Activated CD4-positive, alpha-beta T cell treated with anti-CD3 and anti-CD28 coated beads, Interleukin-2, Interleukin-4, amounts not matched to agents 100 ng/mL and 50 ng/mL, durations not matched to agents 16 hours and 8 hours (primary cell): ENCODE results near the gene PDILT.
"Not testable (repeated sequence)": the region's sequence is repeated elsewhere in the genome, so short reads cannot be mapped to it uniquely, and the experiment has no call there.

Source experiments
- DNase-seq: peaks from one replicate; pipeline ENCODE4 v3.0.0-alpha.2; 2020; ENCODE audit warnings: low spot score

Gene PDILT

DNA sequence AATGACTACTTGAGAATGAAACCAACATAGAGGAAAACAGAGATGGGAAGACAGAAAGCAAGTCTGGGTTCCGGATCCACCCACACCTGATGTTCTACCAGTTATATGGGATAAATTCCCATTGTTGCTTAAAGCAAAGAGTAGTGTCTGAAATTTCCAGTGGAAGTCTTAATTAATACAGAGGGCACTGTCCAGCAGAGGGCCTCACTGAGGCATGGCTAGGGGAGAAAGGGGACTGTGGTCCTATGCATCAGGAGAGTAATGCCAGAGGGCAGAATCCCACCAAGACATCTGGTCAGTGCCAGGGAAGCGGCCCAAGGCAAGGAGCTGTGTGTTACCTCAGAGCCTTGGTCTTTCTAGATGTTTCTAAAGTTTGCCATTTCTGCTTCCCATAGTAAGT lies 44.5 kb downstream of the PDILT start:
- no peak for DNase-seq

DNA sequence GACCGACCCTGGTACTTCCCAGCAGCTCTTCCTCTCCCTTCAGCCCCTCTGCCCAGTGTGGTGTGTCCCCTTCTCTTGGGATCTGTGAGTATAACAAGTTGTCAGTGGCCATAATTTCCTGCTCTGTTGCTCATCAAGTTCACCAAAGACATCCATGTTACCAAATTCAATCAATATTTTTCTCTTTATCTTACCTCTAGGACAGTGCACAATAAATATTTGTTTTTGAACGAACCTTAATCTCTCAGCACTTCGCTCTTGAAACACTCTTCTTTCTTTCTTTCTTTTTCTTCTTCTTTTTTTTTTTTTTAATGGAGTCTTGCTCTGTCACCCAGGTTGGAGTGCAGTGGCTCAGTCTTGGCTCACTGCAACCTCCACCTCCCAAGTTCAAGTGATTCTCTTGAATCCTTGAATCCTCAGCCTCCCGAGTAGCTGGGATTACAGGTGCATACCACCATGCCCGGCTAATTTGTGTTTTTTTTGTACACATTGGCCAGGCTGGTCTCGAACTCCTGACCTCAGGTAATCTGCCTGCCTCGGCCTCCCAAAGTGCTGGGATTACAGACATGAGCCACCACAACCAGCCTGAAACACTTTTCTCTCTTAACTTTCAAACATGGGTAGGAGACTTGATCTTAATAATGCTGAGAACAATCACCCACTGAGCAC lies 49.3 kb downstream of the PDILT start:
- DNase-seq = no peak

DNA sequence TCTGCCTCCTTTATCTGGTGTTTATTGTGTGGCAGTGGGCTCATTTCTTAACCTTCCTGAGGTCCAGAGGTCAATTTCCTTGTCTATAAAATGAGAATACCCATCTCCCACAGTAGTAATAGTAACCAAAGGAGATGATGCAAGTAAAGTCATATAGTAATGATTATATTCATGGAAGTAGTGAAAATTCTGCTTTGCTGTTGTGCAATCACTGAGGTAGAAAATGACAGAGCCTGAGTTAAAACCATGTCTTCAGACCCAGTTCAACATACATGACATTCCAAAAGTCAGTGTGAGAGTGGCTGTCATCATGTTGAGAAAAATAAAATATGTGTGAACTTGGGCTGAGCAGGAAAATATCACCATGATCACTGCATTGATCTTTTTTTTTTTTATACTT lies 51.2 kb downstream of the PDILT start:
- DNase-seq = no peak

DNA sequence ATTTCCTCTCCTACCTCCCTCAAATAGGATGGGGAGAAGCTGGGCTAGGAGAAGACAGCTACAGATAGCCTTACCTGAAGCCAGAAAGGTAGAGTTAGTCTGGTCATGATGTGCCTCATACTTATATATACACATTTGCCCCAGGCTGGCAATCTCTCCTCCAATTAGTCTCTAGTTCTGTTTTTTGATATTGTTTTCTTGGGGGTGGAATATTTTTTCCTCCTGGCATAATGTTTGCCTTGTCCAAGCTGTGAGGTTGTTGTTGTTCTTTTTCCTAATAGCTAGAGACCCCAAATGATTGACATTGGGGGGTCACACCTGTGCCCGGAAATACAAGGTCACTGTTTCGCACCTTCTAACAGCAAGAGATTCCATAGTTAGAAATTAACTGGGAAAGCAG lies 51.9 kb downstream of the PDILT start, which contains the start of gene UMOD:
TSS of gene UMOD (minus strand) at position 101 of the 400 bp plus-strand sequence. CDS start 1,978 bp downstream, outside the sequence.
- DNase-seq = no peak

DNA sequence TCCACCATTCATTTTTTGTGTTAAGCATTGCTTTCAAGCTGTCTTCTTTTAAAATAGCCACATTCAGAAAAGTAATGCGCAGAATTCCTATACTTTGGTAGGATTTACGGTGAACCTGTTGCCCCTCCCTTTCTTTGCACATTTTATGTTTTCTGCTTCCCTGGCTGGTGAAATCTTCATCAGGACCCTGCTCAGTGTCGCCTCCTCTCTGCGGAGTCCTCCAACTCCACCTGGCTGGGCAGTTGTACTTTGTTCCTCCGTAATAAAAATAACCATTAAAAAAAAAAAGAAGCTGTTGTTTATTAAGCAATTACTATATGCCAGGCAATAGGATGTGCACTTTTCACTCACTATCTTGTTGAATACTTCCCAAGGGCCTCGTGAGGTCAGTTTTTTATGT lies 54.9 kb downstream of the PDILT start:
- DNase-seq = no peak

DNA sequence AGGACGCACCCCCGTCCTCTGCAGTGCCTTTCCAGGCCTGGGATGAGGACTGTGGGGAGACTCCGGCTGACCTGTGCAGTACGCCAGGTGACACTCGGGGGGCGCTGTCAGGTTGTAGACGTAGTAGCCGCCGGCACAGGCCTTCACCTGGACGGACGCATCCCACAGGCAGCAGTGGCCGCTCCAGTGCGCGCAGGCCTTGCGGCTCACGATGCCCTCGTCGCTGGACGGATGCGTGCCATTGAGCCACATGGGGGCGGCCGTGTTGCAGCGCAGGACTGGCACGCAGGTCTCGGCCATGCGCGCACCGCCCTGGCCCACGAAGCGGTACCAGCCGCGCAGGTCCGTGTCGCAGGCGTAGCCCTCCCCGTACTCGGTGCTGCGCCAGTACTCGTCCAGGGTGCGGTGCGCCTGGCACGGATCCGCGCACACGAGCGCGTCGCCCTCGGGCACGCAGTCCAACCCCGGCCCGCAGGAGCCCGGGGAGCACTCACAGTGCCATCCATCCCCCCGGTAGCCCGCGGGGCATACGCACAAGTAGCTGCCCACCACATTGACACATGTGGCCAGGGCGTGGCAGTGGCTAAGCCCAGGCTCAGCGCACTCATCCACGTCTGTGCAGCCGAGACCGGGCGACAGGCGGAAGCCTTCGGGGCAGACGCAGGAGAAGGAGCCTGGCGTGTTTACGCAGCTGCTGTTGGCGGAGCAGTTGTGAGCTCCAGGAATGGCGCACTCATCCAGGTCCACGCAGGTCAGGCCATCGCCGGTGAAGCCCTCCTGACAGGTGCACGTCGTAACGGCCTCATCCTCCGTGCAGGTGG lies 56.0 kb downstream of the PDILT start:
- DNase-seq = no peak

DNA sequence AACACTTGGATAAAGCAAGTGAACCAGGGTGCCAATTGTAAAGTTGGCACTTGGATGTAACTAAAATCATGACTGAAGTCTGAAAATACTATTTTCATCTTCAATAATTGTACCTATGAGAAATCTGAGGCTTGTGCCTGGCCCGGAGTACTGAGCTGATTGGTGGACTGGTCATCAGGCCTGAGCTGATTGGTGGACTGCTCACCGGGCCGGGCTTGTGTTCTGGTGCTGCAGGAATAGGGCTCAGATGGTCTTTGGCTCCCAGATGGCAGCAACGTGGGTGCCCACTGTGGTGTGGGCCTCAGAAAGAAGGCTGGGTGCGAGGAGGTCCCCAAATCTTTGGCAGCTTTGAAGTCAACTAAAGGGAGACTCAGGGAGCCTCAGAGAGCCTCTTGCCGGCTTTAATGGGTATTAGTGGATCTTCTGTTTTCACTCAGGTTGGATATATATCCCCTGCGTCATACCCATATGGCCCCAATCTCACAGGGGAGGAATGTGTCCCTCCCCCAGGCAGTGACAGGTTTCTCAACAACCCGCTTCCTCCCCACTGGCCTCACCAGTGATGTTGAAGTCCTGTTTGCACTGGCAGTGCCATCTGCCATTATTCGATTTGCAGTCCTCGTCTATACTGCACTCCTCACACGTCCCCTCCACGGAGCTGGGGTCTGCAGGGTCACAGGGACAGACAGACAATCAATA lies 56.7 kb downstream of the PDILT start:
- no peak for DNase-seq

DNA sequence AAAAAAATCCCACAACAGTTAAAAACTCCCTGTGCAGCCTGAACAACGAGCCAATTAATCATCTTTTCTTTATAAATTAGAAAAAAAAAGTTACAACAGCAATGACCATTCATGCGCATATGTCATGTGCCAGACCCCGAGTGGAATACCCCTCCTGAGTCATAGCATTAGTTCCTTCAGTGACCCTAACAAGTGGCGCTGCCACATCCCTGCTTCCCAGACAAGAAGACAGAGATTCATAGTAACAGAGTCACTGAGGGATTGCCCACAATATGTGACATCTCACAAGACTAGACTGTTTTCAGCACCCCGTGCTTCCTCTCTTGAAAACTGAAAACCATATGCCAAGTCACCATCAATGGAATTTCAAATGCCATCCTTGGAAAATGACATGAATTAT lies 59.9 kb downstream of the PDILT start:
- no peak for DNase-seq

DNA sequence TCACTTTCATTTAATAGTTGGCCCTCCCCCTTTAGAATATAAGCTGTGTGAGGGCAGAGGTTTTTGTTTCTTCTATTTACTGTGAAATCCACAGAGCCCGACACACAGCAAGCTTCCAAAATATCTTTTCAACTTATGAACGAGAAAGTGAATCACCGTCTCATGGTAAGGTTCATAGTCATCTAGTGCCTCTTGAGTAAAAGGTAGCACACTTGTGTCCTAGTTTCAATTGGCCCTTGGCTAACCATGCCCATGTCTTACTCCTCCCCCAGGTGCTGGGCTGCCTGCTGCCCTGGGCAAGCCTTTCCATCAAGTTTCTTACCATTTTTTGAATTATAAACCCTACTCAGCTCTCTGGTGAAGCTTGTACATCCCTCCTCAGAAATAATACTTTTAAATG lies 64.8 kb downstream of the PDILT start:
- DNase-seq = no peak

DNA sequence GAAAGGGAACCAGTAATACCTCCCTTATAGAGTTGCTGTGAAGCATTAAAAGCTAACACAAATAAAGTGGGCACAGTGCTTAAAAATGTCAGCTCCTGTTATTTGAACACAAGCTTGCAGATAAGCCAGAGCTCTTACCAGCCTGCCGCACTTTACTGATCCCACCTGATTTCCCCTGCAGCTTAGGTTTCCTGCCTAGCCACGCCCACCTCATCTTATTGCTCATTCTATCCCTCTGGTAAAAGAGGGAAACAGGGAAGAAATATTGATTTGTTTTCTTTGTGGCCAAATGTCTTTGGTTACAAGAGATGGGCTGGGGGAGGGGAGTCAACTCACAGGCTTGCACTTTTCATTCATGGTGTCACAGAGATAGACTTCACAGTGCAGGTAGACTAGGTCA lies 67.6 kb downstream of the PDILT start:
- DNase-seq = no peak

DNA sequence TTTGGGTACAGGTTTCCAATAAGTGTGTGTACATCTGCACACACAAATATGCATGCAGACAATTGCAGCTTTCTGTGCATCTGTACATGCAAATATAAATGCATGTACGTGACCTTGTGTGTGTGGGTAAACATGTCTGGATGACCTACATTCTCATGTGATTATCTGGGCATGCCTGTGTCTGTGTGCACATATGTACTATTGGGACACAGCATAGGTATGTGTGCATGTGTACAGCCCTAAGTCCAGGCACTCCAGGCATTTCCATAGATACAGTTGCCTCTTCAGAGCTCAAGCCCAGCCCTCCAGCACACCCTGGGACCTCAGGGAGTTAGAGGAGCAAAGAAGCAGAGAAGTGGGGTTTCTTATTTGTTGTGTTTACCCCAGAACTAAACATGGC lies 70.1 kb downstream of the PDILT start:
- DNase-seq = no peak

DNA sequence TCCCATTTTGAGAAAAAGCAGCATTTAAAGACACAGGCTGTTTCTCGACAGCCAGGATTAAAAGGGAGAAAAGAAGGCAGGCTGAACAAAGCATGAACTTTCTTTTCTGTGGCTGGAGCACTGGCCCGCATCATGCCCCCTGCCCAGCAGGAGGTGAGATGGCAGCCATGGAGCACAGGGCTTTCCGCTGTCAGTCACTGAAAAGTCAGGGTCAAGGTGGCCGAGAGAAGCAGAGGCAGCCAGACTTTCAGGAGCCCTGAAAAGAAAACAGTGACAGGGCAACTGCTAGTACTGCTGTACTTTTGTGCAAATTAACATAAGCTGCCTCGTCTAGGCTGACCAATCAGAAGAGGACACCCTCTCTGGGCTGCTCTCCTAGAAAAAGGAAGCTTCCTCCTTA lies 71.4 kb downstream of the PDILT start:
- DNase-seq = no peak

DNA sequence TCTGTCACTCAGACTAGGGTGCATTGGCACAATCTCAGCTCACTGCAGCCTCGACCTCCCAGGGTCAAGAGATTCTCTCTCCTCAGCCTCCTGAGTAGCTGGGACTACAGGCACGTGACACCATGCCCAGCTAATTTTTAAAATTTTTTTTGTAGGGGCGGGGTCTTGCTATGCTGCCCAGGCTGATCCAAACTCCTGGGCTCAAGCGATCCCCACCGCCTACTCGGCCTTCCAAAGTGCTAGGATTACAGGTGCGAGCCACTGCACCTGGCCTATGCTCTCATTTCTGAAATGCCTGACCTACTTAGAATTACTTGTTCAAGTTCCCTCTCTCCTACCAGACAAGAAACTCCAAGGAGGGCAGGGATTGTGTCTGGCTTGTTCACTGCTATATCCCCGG lies 72.1 kb downstream of the PDILT start:
- DNase-seq = no peak

DNA sequence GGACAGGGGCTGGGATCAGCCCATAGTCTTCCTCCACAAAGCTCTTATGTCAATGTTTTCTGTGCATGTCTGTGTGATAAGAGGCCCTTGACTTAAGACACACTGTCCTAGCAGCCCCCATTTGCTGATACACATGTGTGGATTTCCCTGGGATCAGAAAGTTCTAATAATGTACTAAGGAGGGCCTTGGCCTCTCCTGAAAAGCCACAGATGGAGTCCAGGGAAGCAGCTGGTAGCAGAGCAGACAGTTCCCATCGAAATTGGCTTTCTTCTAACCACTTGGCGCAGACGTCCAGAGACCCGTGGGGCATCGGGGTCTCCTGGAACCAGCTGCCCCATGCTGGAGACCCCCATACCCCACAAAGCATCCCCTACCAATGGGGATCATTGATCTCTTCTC lies 72.9 kb downstream of the PDILT start:
- DNase-seq = no peak

DNA sequence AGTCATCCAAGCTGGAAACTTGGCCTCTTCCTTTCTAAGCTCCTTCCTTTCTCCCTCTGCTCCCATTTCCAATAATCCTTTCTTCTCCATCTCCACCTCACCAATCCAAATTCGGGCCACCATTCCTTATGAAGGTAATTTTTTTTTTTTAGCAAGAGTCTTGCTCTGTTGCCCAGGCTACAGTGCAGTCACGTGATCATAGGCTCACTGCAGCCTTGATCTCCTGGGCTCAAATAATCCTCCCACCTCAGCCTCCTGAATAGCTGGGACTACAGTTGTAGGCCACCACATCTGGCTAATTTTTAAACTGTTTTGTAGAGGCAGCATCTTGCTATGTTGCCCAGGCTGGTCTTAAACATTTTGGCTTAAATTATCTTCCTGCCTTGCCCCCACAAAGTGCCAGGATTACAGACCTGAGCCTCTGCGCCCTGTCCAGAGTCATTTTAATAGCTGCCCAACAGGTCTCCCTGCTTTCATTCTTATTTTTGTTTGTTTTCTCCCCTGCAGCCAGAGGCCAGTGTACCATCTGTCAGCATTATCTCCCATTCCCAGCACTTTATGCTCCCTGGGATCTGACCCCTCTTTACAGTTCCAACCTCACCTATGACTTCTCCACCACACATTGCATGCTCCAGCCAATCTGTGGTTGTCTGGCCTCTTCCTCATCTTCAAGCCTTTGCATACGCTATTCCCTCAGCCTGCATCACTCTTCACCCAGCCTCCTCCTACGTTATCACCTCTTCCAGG lies 75.0 kb downstream of the PDILT start:
- no peak for DNase-seq

DNA sequence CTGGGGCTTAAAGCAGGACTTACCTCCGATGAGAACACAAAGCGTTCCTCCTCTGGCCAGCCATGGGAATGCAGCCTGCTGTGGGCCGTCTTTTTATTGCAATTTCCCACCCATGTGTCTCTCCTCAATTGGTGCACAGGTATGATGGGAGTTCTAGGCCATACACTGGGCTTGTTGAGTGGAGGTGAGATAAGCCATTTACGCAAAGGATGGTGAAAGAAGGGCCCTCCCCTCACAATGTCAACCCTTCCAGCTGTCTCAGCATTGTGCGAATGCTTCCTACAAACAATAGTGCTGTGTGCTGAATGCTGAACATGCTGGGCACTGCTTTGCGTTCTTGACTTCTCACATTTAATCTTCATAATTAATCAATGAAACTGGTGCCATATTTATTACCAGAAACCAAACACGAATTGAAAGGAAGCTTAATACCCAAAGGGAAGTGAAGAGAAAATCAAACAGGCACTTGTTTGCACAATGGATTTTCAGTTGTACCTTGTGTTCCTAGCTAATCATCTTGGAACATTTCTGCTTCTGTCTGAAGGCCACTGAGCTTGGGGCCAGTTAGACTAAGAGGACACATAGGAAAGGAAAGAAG lies 77.0 kb downstream of the PDILT start, which contains the start of gene GP2:
TSS of gene GP2 (minus strand) at position 70 of the 598 bp plus-strand sequence. CDS start 1,082 bp downstream, outside the sequence.
- no peak for DNase-seq

DNA sequence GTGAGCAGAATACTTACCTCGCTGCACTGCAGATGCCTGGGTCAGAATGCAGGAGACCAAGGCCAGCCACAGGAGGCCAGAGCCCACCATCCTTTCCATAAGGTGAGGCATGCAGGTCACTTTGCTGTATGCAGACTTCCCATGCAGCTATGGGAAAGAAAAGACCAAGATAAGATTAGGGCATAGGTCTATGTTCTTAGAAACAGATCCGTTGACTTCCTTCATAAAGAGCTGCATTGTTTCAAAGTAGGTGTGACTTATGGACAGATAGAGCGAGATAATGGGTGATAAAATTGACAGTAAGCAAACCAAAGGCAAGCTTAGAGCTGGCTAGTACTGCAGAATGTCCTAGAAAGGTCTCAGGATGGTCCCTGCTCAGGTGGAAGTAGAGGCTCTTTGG lies 78.2 kb downstream of the PDILT start:
- no peak for DNase-seq

DNA sequence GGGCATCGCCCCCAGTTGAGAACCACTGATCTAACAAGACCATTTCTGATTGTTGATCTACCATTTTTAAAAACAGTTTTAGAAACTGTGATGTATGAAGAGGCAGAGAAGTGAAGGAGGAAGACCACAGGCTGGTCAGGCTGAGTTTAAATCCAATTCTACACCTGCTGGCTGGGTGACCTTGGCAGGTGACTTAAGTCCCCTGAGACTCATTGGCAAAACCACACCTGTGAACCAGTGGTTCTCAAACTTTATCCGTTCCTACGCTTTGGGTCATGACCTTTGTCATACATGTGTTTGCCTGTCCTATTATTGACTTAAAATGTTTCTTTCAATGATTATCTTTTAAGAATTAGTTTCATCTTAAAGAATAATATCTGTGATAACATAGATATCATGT lies 79.5 kb downstream of the PDILT start:
- no peak for DNase-seq

DNA sequence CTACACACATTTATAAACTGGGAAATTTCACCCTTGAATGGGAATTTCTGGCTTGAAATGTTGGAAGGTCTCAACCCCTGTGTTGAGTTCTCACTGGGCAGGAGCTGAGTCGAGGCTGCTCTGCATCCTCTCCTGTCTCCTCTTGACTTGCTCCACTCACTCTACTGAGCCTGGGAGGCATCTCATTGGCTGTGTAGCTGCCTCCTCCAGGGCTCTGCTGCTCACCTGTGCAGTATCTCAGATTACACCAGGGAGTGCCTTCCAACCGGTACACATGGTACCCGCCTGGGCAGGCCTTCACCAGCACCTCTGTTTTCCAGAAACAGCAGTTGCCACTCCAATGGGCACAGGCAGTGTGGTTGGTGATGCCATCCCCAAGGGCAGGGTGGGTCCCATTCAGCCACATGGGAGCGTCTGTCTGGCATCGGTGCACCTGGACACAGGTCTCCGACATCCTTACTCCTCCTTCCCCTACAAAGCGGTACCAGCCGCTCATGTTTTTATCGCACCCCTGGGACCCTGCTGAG lies 80.9 kb downstream of the PDILT start:
- no peak for DNase-seq

DNA sequence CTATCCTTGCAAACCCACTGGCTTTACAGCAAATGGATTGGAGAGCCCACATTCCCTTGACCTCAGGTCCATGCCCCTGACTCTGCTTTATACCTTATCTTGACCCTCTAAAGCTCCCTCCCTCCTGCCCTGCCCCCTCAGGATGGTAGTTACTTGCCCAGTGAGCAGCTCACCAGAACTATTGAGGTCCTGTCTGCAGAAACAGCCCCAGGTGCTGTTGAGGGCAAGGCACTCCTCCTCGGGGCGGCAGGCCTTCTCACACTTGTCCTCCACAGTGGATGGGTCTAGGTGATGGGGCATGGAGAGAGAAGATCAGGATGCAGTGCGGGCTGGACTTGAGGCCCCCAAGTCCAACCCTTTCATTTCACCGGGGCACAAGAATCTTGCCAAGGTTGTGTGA lies 81.8 kb downstream of the PDILT start:
- no peak for DNase-seq

DNA sequence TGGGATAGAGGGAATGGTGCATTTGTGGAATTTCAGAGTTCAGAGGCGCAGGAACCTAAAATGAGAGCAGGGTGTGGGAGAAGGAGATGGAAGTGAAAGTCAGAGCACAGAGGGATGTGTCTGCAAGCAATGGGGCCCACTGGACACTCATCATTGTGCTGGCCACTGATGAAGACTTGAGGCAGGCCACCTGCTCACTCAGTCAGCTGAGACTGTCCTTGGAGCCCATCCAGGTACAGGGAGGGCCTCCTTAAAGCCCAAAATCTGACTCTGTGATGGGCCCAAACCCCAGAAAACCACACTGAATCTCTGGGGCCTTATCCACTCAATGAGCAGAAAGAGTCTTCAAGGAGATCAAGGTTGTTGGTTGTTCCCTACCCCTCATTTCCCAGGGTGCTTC lies 82.9 kb downstream of the PDILT start:
- DNase-seq = no peak

DNA sequence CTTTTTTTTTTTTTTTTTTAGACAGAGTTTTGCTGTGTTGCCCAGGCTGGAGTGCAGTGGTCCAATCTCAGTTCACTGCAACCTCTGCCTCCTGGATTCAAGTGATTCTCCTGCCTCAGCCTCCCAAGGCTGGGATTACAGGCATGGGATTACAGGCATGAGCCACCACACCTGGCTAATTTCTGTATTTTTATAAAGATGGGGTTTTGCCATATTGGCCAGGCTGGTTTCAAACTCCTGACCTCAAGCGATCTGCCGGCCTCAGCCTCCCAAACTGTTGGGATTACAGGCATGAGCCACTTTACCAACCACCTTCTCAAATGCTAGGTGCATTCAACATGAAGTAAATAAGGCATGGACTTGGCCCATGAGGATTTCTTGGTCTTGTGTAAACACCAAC lies 83.5 kb downstream of the PDILT start:
- DNase-seq = not testable (repeated sequence)
